ENCODE data around the gene AVPI1.

DNA sequence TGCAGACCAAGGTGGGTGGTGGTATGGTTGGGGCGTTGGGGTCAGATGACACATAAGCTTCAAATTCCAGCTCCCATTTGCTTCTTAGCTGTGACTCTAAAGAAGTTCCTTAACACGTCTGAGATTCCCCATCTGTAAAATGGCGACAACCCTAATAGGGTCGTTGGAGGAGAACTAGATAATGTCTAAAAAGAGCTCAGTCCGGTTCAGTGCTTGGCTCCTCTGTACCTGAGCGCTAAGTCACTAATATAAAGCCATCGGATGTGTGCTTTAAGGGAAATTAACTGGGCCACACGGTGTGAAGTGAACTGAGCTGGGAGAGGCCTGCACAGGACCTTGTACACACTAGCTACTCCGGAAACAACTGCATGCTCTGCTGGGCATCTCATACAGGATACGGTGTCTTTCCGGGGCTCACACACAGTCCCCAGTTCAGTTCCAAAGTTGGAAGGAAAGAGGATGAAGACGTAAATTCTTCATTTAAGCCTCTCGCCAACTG lies 49.4 kb upstream of the AVPI1 start:
- TF ChIP-seq, protein P1, sequence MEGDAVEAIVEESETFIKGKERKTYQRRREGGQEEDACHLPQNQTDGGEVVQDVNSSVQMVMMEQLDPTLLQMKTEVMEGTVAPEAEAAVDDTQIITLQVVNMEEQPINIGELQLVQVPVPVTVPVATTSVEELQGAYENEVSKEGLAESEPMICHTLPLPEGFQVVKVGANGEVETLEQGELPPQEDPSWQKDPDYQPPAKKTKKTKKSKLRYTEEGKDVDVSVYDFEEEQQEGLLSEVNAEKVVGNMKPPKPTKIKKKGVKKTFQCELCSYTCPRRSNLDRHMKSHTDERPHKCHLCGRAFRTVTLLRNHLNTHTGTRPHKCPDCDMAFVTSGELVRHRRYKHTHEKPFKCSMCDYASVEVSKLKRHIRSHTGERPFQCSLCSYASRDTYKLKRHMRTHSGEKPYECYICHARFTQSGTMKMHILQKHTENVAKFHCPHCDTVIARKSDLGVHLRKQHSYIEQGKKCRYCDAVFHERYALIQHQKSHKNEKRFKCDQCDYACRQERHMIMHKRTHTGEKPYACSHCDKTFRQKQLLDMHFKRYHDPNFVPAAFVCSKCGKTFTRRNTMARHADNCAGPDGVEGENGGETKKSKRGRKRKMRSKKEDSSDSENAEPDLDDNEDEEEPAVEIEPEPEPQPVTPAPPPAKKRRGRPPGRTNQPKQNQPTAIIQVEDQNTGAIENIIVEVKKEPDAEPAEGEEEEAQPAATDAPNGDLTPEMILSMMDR (IDR thresholded peaks at IDR 0.05 in 2 of 3, conservative IDR thresholded peaks at IDR 0.05 in 1 of 3; ENCODE audit: control insufficient read depth in 2 of 3, extremely low read depth in 1 of 3, insufficient read depth in 1 of 3, low read depth in 3 of 3, low read length in 3 of 3), result no peak
- TF ChIP-seq, protein P2, sequence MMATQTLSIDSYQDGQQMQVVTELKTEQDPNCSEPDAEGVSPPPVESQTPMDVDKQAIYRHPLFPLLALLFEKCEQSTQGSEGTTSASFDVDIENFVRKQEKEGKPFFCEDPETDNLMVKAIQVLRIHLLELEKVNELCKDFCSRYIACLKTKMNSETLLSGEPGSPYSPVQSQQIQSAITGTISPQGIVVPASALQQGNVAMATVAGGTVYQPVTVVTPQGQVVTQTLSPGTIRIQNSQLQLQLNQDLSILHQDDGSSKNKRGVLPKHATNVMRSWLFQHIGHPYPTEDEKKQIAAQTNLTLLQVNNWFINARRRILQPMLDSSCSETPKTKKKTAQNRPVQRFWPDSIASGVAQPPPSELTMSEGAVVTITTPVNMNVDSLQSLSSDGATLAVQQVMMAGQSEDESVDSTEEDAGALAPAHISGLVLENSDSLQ (IDR thresholded peaks at IDR 0.05), result no peak
- TF ChIP-seq MEF2A (IDR thresholded peaks at IDR 0.05; ENCODE audit: insufficient read depth, low read depth, low read length) (no peak), MXI1 (IDR thresholded peaks at IDR 0.05; ENCODE audit: low read depth, low read length) (no peak), RB1 (IDR thresholded peaks at IDR 0.05; ENCODE audit: borderline replicate concordance) (no peak), ASH2L (IDR thresholded peaks at IDR 0.05; ENCODE audit: borderline replicate concordance, low read depth) (no peak)
- TF ChIP-seq, protein P3, sequence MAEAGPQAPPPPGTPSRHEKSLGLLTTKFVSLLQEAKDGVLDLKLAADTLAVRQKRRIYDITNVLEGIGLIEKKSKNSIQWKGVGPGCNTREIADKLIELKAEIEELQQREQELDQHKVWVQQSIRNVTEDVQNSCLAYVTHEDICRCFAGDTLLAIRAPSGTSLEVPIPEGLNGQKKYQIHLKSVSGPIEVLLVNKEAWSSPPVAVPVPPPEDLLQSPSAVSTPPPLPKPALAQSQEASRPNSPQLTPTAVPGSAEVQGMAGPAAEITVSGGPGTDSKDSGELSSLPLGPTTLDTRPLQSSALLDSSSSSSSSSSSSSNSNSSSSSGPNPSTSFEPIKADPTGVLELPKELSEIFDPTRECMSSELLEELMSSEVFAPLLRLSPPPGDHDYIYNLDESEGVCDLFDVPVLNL (IDR thresholded peaks at IDR 0.05; ENCODE audit: low read depth, low read length), result no peak
